Prostate gland (tissue), 2 donors: ENCODE measurements around the gene MNS1.

Experiments
- POLR2A ChIP-seq: fragments of 450-650 bp; IDR thresholded peaks from one replicate; pipeline ENCODE4 v1.6.1; 2016; ENCODE audit warnings: antibody characterized with exemption, mild to moderate bottlenecking
- TF ChIP-seq, protein P1 (sequence below), 4 experiments: fragments of 200-600 bp in 2 of 4; fragments of 450-650 bp in 2 of 4; sonication (generic) in 2 of 4; IDR thresholded peaks; 1 replicate in 3 of 4; 2 replicates in 1 of 4; pipeline ENCODE4 v1.5.1; 2016 to 2019; ENCODE audit warnings: antibody characterized with exemption in 4 of 4, mild to moderate bottlenecking in 2 of 4, moderate library complexity in 2 of 4

DNA sequence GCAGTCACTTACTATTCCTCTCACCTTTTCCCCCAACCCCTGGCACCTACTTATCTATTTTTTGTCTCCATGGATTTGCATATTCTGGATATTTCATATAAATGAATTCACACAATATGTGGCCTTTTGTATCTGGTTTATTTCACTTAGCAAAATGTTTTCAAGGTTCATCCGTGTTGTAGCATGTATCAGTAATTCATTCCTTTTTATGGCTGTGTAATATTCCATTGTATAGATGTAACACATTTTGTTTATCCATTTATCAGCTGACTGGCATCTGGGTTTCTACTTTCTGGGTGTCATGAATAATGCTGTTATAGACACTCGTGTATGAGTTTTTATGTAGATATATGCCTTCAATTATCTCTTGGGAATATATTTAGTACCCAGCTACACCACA lies 5.8 kb downstream of the MNS1 start:
- TF ChIP-seq, protein P1, sequence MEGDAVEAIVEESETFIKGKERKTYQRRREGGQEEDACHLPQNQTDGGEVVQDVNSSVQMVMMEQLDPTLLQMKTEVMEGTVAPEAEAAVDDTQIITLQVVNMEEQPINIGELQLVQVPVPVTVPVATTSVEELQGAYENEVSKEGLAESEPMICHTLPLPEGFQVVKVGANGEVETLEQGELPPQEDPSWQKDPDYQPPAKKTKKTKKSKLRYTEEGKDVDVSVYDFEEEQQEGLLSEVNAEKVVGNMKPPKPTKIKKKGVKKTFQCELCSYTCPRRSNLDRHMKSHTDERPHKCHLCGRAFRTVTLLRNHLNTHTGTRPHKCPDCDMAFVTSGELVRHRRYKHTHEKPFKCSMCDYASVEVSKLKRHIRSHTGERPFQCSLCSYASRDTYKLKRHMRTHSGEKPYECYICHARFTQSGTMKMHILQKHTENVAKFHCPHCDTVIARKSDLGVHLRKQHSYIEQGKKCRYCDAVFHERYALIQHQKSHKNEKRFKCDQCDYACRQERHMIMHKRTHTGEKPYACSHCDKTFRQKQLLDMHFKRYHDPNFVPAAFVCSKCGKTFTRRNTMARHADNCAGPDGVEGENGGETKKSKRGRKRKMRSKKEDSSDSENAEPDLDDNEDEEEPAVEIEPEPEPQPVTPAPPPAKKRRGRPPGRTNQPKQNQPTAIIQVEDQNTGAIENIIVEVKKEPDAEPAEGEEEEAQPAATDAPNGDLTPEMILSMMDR (IDR thresholded peaks at IDR 0.05) = no peak
- TF ChIP-seq POLR2A = no peak
